Hepatic stellate cell (primary cell): Measurements from ENCODE around the gene VPS26B.
"Not testable (repeated sequence)": the region's sequence is repeated elsewhere in the genome, so short reads cannot be mapped to it uniquely, and the experiment has no call there.

Source experiments
- DNase-seq: peaks from one replicate; pipeline ENCODE4 v3.0.0; 2011; ENCODE audit warnings: low spot score

The VPS26B gene

GRCh38 chr11:134282121-134283045 is 57.9 kb downstream of the VPS26B start:
- no peak for DNase-seq

- DNase-seq: no peak
Observed at GRCh38 chr11:134283461-134284230, 59.2 kb downstream of the VPS26B start.

GRCh38 chr11:134284349-134284748 is 59.9 kb downstream of the VPS26B start:
- DNase-seq: not testable (repeated sequence)

- no peak for DNase-seq
Observed at GRCh38 chr11:134287561-134287960, 63.1 kb downstream of the VPS26B start.

- DNase-seq: no peak
Observed at GRCh38 chr11:134288486-134288885, 64.0 kb downstream of the VPS26B start.

GRCh38 chr11:134289167-134289566 is 64.7 kb downstream of the VPS26B start:
- no peak for DNase-seq

GRCh38 chr11:134289789-134290188 is 65.3 kb downstream of the VPS26B start:
- DNase-seq: no peak

- no peak for DNase-seq
Observed at GRCh38 chr11:134290646-134291045, 66.2 kb downstream of the VPS26B start.

- DNase-seq: no peak
Observed at GRCh38 chr11:134291196-134291595, 66.7 kb downstream of the VPS26B start.

GRCh38 chr11:134292661-134293060 is 68.2 kb downstream of the VPS26B start:
- DNase-seq: no peak

GRCh38 chr11:134293119-134294113 is 68.9 kb downstream of the VPS26B start:
- DNase-seq: no peak

- no peak for DNase-seq
Observed at GRCh38 chr11:134294664-134295063, 70.2 kb downstream of the VPS26B start.
